Panc1 (cell line): ENCODE results near the gene NRP2. TPM values are rescaled to one million over a fixed set of nuclear protein-coding genes. Genes with fewer than 3 reads are reported as not detected.

ENCODE experiments used
- ATAC-seq: fragments of 200-7000 bp; cut with Tn5 transposase; 2 replicates; pipeline ENCODE4 v1.9.1; 2020; ENCODE audit warnings: mild to moderate bottlenecking, moderate library complexity
- BruUV-seq: library from RNA; stranded (reverse); fragments of 400-500 nt; replicated peaks from 2 replicates; lab custom pipeline; 2021; lab: Mats Ljungman, UMichigan
- CTCF ChIA-PET: fragments of 300-600 bp; sonication (Branson Sonifier 250); formaldehyde crosslinking; loops from one replicate; lab custom pipeline; 2022; ENCODE audit warnings: antibody characterized with exemption; lab: Charles Lee
- POLR2A ChIA-PET: fragments of 300-600 bp; sonication (Branson Sonifier 250); formaldehyde crosslinking; loops from one replicate; lab custom pipeline; 2022; ENCODE audit warnings: antibody characterized with exemption; lab: Charles Lee
- DNase-seq: peaks from one replicate; pipeline ENCODE4 v3.0.0-alpha.2; 2010; ENCODE audit warnings: low read depth, low spot score
- H3K27ac ChIP-seq: 2 replicates; pipeline ENCODE4 v1.5.1; 2011; ENCODE audit warnings: mild to moderate bottlenecking, low read length, inconsistent platforms
- H3K27me3 ChIP-seq: fragments of 200-500 bp; sonication (Bioruptor generic); 2 replicates; pipeline ENCODE4 v1.6.0; 2014; ENCODE audit warnings: low read length, inconsistent platforms; ENCODE audit not compliant: control insufficient read depth, insufficient read depth
- H3K36me3 ChIP-seq: fragments of 200-500 bp; sonication (Bioruptor generic); 2 replicates; pipeline ENCODE4 v1.5.1; 2014; ENCODE audit warnings: inconsistent platforms, mild to moderate bottlenecking, low read length, moderate library complexity; ENCODE audit not compliant: control insufficient read depth, insufficient read depth
- H3K4me1 ChIP-seq: 2 replicates; pipeline ENCODE4 v1.5.1; 2011; ENCODE audit warnings: inconsistent platforms, mild to moderate bottlenecking, low read length, moderate library complexity; ENCODE audit not compliant: control insufficient read depth, insufficient read depth
- H3K4me3 ChIP-seq, 2 experiments: 2 replicates each; pipeline ENCODE4 v1.5.1; 2011 to 2012; ENCODE audit warnings: low read depth in 2 of 2, low read length in 2 of 2, mild to moderate bottlenecking in 2 of 2, inconsistent platforms in 1 of 2, moderate library complexity in 1 of 2
- H3K9me3 ChIP-seq: fragments of 200-500 bp; sonication (Bioruptor generic); 2 replicates; pipeline ENCODE4 v1.5.1; 2014; ENCODE audit warnings: low read depth, mild to moderate bottlenecking, inconsistent platforms, low read length, moderate library complexity; ENCODE audit not compliant: control insufficient read depth, insufficient read depth
- POLR2AphosphoS5 ChIP-seq: IDR thresholded peaks from 2 replicates; pipeline ENCODE4 v1.6.1; 2012; ENCODE audit warnings: mild to moderate bottlenecking, low read depth, low read length, moderate library complexity
- REST ChIP-seq, 2 experiments: IDR thresholded peaks; 2 replicates each; pipeline ENCODE4 v1.6.1; 2011 to 2012; ENCODE audit warnings: low read depth in 2 of 2, control low read depth in 1 of 2, low read length in 1 of 2, mild to moderate bottlenecking in 1 of 2, moderate library complexity in 1 of 2; ENCODE audit not compliant: insufficient read depth in 1 of 2
- SIN3A ChIP-seq: IDR thresholded peaks from 2 replicates; pipeline ENCODE4 v1.6.1; 2012; ENCODE audit warnings: low read depth, mild to moderate bottlenecking, low read length, moderate library complexity, borderline replicate concordance; ENCODE audit not compliant: insufficient read depth
- TCF7L2 ChIP-seq: IDR thresholded peaks from 2 replicates; pipeline ENCODE4 v1.6.1; 2011; ENCODE audit warnings: mild to moderate bottlenecking, low read depth, low read length, inconsistent platforms
- in situ Hi-C: cut with HindIII; loops from 2 replicates; pipeline ENCODE4 v1.10.0; 2016; ENCODE audit warnings: low sequenced_read_pairs, low pct_unique_long_range_greater_than_20kb
- intact Hi-C: fragments of 100-400 bp; cut with micrococcal nuclease; formaldehyde crosslinking; loops from one replicate; pipeline ENCODE4 v1.10.0; 2022; ENCODE audit not compliant: unreplicated experiment
- total RNA-seq: library from RNA; stranded (reverse); gene quantifications from one replicate; pipeline ENCODE4 v1.2.1, GENCODE V29; 2021; ENCODE audit not compliant: unreplicated experiment
- TF ChIP-seq, protein P1 (sequence below): fragments of 450-650 bp; IDR thresholded peaks from 2 replicates; pipeline ENCODE4 v1.5.1; 2017; ENCODE audit warnings: mild to moderate bottlenecking

The NRP2 gene
- total RNA-seq, 1 experiment from 2014 or later, result 6.7 TPM

GRCh38 chr2:205684871-205685313, 2.6 kb downstream of the NRP2 start:
- in situ Hi-C loops, result no loop called here
- no peaks in the 10 kb centered on the region for H3K9me3 ChIP-seq
- intact Hi-C loops, result loop anchor here (5.0 to 10.0 kb wide), 2 partner anchors 660 to 1358 kb away; no protein-coding TSS in a partner anchor
- POLR2A ChIA-PET, result no interaction called here
- no peak overlapping the region for H3K27ac ChIP-seq
- ATAC-seq (peak; percentile 8; the same call in 1 of the 2 replicates), DNase-seq (no peak)
- H3K36me3 ChIP-seq, result no peaks in the 10 kb centered on the region
- H3K4me3 ChIP-seq, result peak overlapping the region; percentile 48 to 53
- CTCF ChIA-PET, result no interaction called here
- no peak for TF ChIP-seq POLR2AphosphoS5
- H3K4me1 ChIP-seq, result peaks cover 2% of the 10 kb centered on the region; the same call in 1 of the 2 replicates
- H3K27me3 ChIP-seq, result peaks cover 22% of the 10 kb centered on the region
- no TSS peak for BruUV-seq

DNA sequence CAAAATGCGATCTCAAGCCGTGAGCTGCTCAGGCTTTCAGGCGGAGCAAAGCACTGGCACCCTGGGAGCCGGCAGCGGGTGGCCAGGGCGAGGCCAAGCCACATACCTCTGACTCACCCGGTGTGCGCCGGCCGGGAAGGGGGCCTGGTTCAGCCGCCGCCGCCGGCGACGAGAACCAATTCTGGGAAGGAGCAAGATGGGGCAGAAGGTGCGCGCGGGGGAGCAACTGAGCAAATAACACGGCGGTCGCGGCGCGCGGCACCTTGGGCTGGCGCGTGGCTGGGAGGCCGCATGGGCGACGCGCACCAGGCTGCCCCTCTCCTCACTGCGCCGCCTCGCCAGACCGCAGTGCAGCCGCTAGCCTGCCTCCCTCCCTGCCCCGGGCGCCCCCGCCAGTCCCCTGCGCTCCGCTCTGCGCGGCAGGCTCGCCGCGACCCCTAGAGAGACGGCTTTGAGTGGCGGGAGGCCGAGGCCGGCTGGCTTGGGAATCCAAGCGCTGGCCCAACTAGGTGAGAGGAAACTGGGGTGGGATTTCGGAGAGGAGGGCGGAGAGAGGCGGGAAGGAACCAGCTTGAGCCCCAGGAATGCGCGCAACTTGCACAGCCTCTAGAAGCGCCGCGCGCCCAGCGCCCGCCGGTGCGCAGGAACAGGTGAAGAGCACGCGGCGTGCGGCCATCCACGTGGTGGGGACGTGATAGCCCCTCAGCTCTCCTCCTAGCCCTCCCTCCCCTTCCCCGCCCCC, 3.2 kb downstream of the NRP2 start:
- CTCF ChIA-PET, result no interaction called here

More for the DNA sequence above, 3.2 kb downstream of the NRP2 start:
- H3K27ac ChIP-seq, result no peak overlapping the region
- DNase-seq, result no peak
- intact Hi-C loops (loop anchor here (10.0 kb wide), 1 partner anchor 661 kb away; no protein-coding TSS in a partner anchor), in situ Hi-C loops (no loop called here)
- no peaks in the 10 kb centered on the region for H3K36me3 ChIP-seq
- H3K9me3 ChIP-seq, result no peaks in the 10 kb centered on the region
- peaks cover 22% of the 10 kb centered on the region for H3K27me3 ChIP-seq
- BruUV-seq, result no TSS peak
- TF ChIP-seq, protein P1, sequence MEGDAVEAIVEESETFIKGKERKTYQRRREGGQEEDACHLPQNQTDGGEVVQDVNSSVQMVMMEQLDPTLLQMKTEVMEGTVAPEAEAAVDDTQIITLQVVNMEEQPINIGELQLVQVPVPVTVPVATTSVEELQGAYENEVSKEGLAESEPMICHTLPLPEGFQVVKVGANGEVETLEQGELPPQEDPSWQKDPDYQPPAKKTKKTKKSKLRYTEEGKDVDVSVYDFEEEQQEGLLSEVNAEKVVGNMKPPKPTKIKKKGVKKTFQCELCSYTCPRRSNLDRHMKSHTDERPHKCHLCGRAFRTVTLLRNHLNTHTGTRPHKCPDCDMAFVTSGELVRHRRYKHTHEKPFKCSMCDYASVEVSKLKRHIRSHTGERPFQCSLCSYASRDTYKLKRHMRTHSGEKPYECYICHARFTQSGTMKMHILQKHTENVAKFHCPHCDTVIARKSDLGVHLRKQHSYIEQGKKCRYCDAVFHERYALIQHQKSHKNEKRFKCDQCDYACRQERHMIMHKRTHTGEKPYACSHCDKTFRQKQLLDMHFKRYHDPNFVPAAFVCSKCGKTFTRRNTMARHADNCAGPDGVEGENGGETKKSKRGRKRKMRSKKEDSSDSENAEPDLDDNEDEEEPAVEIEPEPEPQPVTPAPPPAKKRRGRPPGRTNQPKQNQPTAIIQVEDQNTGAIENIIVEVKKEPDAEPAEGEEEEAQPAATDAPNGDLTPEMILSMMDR, result no peak
- TF ChIP-seq POLR2AphosphoS5 (no peak), TCF7L2 (no peak), REST (IDR thresholded peaks at IDR 0.05; ENCODE audit: insufficient read depth in 1 of 2, low read depth in 2 of 2, low read length in 1 of 2) (no peak), SIN3A (no peak)
- H3K4me1 ChIP-seq, result 0 out of 2 replicates have a peak, but pooled peaks cover 2% of the 10 kb centered on the region
- peak; percentile 66 for ATAC-seq
- POLR2A ChIA-PET, result no interaction called here
- H3K4me3 ChIP-seq, result peak overlapping the region; percentile 48 to 53
